NCI-H510A treated with DMSO at 0.1 percent for 48 hours (cell line): ENCODE measurements around the gene TMCC1.
A peak's percentile ranks its signal among the peaks of the same experiment; 100 is the strongest.
"Not testable (repeated sequence)": the region's sequence is repeated elsewhere in the genome, so short reads cannot be mapped to it uniquely, and the experiment has no call there.

ENCODE experiments used
- DNase-seq: peaks from one replicate; lab custom pipeline; 2025; lab: John Stamatoyannopoulos, UW

TMCC1 gene

GRCh38 chr3:129892857-129893580 lies 492 bp downstream of the TMCC1 start:
- DNase-seq = no peak

- DNase-seq = no peak
These were observed 1.0 kb downstream of the TMCC1 start for GRCh38 chr3:129892486-129892856.

GRCh38 chr3:129890891-129891290 lies 2.6 kb downstream of the TMCC1 start:
- no peak for DNase-seq

- DNase-seq = peak; percentile 57
These were observed 3.4 kb downstream of the TMCC1 start for GRCh38 chr3:129890125-129890524.

- no peak for DNase-seq
These were observed 4.7 kb downstream of the TMCC1 start for GRCh38 chr3:129888771-129889170.

GRCh38 chr3:129881261-129881660 lies 12.2 kb downstream of the TMCC1 start:
- no peak for DNase-seq

GRCh38 chr3:129878355-129878754 lies 15.2 kb downstream of the TMCC1 start:
- DNase-seq = no peak

GRCh38 chr3:129874479-129874878 lies 19.0 kb downstream of the TMCC1 start:
- not testable (repeated sequence) for DNase-seq

- no peak for DNase-seq
These were observed 24.6 kb downstream of the TMCC1 start for GRCh38 chr3:129868912-129869311.

- DNase-seq = no peak
These were observed 25.9 kb downstream of the TMCC1 start for GRCh38 chr3:129867506-129868124.

- DNase-seq = no peak
These were observed 27.7 kb downstream of the TMCC1 start for GRCh38 chr3:129865806-129866205.

GRCh38 chr3:129864519-129864918 lies 29.0 kb downstream of the TMCC1 start:
- no peak for DNase-seq

GRCh38 chr3:129859272-129859671 lies 34.2 kb downstream of the TMCC1 start:
- DNase-seq = no peak

- DNase-seq = no peak
These were observed 35.6 kb downstream of the TMCC1 start for GRCh38 chr3:129857899-129858298.

- not testable (repeated sequence) for DNase-seq
These were observed 36.7 kb downstream of the TMCC1 start for GRCh38 chr3:129856790-129857189.

GRCh38 chr3:129855832-129856419 lies 37.6 kb downstream of the TMCC1 start:
- DNase-seq = peak; percentile 3

GRCh38 chr3:129855170-129855831 lies 38.2 kb downstream of the TMCC1 start:
- no peak for DNase-seq

- no peak for DNase-seq
These were observed 39.1 kb downstream of the TMCC1 start for GRCh38 chr3:129854460-129854859.

- no peak for DNase-seq
These were observed 47.6 kb downstream of the TMCC1 start for GRCh38 chr3:129845956-129846355.

GRCh38 chr3:129840707-129841360 lies 52.7 kb downstream of the TMCC1 start:
- no peak for DNase-seq

- DNase-seq = no peak
These were observed 55.4 kb downstream of the TMCC1 start for GRCh38 chr3:129838086-129838485.

- DNase-seq = no peak
These were observed 56.4 kb downstream of the TMCC1 start for GRCh38 chr3:129837065-129837642.
